H1 (cell line): ENCODE measurements around the gene FAM50A. TPM values are rescaled to one million over a fixed set of nuclear protein-coding genes. Genes with fewer than 3 reads are reported as not detected.
A peak's percentile ranks its signal among the peaks of the same experiment; 100 is the strongest.

Experiments
- CTCF ChIA-PET: fragments of 300-600 bp; sonication (Branson Sonifier 250); formaldehyde crosslinking; loops from one replicate; lab custom pipeline; 2021; ENCODE audit not compliant: partially characterized antibody; lab: Charles Lee
- POLR2A ChIA-PET: fragments of 300-600 bp; sonication (Branson Sonifier 250); formaldehyde crosslinking; loops from one replicate; lab custom pipeline; 2021; ENCODE audit warnings: inconsistent platforms; ENCODE audit not compliant: partially characterized antibody; lab: Charles Lee
- DNase-seq, 2 experiments: peaks; one replicate each; pipeline versions ENCODE4 v3.0.0 to v3.0.0-alpha.2; 2010 to 2022; ENCODE audit warnings: low spot score in 2 of 2, low read depth in 1 of 2, mixed read lengths in 1 of 2
- FAIRE-seq: peaks from 2 replicates; lab custom pipeline; 2011; peaks lifted over from hg19 to GRCh38; lab: Jason Lieb, UNC
- H2AFZ ChIP-seq: 2 replicates; pipeline ENCODE4 v1.8.1; 2012; ENCODE audit warnings: low read length, inconsistent platforms
- H2AK5ac ChIP-seq: 2 replicates; pipeline ENCODE4 v1.6.1; 2013; ENCODE audit warnings: low read depth, low read length
- H2BK120ac ChIP-seq: replicated peaks from 2 replicates; pipeline ENCODE3; 2013; ENCODE audit warnings: low read depth, low read length, inconsistent platforms
- H2BK12ac ChIP-seq: 2 replicates; pipeline ENCODE4 v1.6.1; 2013; ENCODE audit warnings: low read depth, low read length
- H2BK15ac ChIP-seq: 2 replicates; pipeline ENCODE4 v1.6.1; 2013; ENCODE audit warnings: low read length
- H2BK20ac ChIP-seq: 2 replicates; pipeline ENCODE4 v1.6.1; 2013; ENCODE audit warnings: low read length
- H2BK5ac ChIP-seq: 2 replicates; pipeline ENCODE4 v1.6.1; 2013; ENCODE audit warnings: low read depth, low read length
- H3K14ac ChIP-seq: 2 replicates; pipeline ENCODE4 v1.6.1; 2013; ENCODE audit warnings: inconsistent platforms; ENCODE audit not compliant: insufficient read length
- H3K18ac ChIP-seq: 2 replicates; pipeline ENCODE4 v1.6.1; 2013; ENCODE audit warnings: low read length; ENCODE audit errors: extremely low read depth
- H3K23ac ChIP-seq: 2 replicates; pipeline ENCODE4 v1.6.1; 2013; ENCODE audit warnings: inconsistent platforms; ENCODE audit not compliant: insufficient read length
- H3K23me2 ChIP-seq: 2 replicates; pipeline ENCODE4 v1.6.1; 2013; ENCODE audit warnings: low read depth, low read length
- H3K27ac ChIP-seq: 2 replicates; pipeline ENCODE4 v1.6.1; 2011; ENCODE audit warnings: low read depth, low read length, inconsistent platforms
- H3K27me3 ChIP-seq, 4 experiments: replicated peaks in 1 of 4; 1 replicate in 1 of 4; 2 replicates in 3 of 4; pipeline versions ENCODE4 v1.6.1 to v1.8.1; 2011 to 2013; ENCODE audit warnings: low read length in 3 of 4, mild to moderate bottlenecking in 3 of 4, inconsistent platforms in 2 of 4, mixed read lengths in 2 of 4, moderate library complexity in 1 of 4; ENCODE audit not compliant: control insufficient read depth in 3 of 4, insufficient read depth in 3 of 4; ENCODE audit errors: extremely low read depth in 1 of 4
- H3K36me3 ChIP-seq, 4 experiments: 2 replicates each; pipeline versions ENCODE4 v1.6.1 to v1.8.1; 2011 to 2013; ENCODE audit warnings: mild to moderate bottlenecking in 4 of 4, low read length in 3 of 4, moderate library complexity in 2 of 4, control low read depth in 1 of 4, inconsistent platforms in 1 of 4; ENCODE audit not compliant: insufficient read depth in 4 of 4, control insufficient read depth in 2 of 4
- H3K4ac ChIP-seq: replicated peaks from 2 replicates; pipeline ENCODE3; 2013; ENCODE audit warnings: low read length, low read depth, mixed read lengths, inconsistent platforms; ENCODE audit not compliant: insufficient read length
- H3K4me1 ChIP-seq, 4 experiments: replicated peaks in 1 of 4; 1 replicate in 1 of 4; 2 replicates in 3 of 4; pipeline versions ENCODE4 v1.6.1 to v1.8.1; 2011 to 2013; ENCODE audit warnings: low read length in 3 of 4, inconsistent platforms in 2 of 4, mixed read lengths in 1 of 4; ENCODE audit not compliant: insufficient read depth in 4 of 4, control insufficient read depth in 3 of 4
- H3K4me2 ChIP-seq, 2 experiments: 2 replicates each; pipeline versions ENCODE4 v1.6.1 to v1.8.1; 2011 to 2013; ENCODE audit warnings: low read depth in 2 of 2, low read length in 2 of 2, control low read depth in 1 of 2, inconsistent platforms in 1 of 2, mild to moderate bottlenecking in 1 of 2; ENCODE audit not compliant: insufficient read depth in 1 of 2
- H3K4me3 ChIP-seq, 4 experiments: fragments of 200-600, 300-600 bp in 1 of 4; sonication (generic), shearing (Covaris generic), sonication (Bioruptor Twin) in 1 of 4; 2 replicates each; pipeline versions ENCODE4 v1.5.1 to v1.8.1; 2011 to 2016; ENCODE audit warnings: low read length in 4 of 4, low read depth in 3 of 4, control low read depth in 2 of 4, inconsistent platforms in 2 of 4, mild to moderate bottlenecking in 2 of 4, mixed read lengths in 1 of 4, moderate library complexity in 1 of 4; ENCODE audit not compliant: insufficient read depth in 2 of 4; ENCODE audit errors: extremely low read depth in 1 of 4
- H3K56ac ChIP-seq: replicated peaks from 2 replicates; pipeline ENCODE3; 2013; ENCODE audit warnings: low read depth, mild to moderate bottlenecking, mixed read lengths, low read length, inconsistent platforms; ENCODE audit not compliant: insufficient read length
- H3K79me1 ChIP-seq: 2 replicates; pipeline ENCODE4 v1.6.1; 2013; ENCODE audit warnings: low read depth, low read length, control low read depth
- H3K79me2 ChIP-seq, 2 experiments: 2 replicates each; pipeline versions ENCODE4 v1.6.1 to v1.8.1; 2012 to 2013; ENCODE audit warnings: low read length in 2 of 2, mild to moderate bottlenecking in 2 of 2, inconsistent platforms in 1 of 2; ENCODE audit not compliant: insufficient read depth in 2 of 2, control insufficient read depth in 1 of 2
- H3K9ac ChIP-seq, 4 experiments: replicated peaks in 1 of 4; 1 replicate in 1 of 4; 2 replicates in 3 of 4; pipeline versions ENCODE4 v1.6.1 to v1.8.1; 2011 to 2013; ENCODE audit warnings: low read depth in 3 of 4, low read length in 3 of 4, control low read depth in 2 of 4, mild to moderate bottlenecking in 2 of 4, moderate library complexity in 2 of 4, inconsistent platforms in 1 of 4; ENCODE audit errors: extremely low read depth in 1 of 4
- H3K9me3 ChIP-seq, 2 experiments: 2 replicates each; pipeline versions ENCODE4 v1.6.1 to v1.8.1; 2012 to 2013; ENCODE audit warnings: mild to moderate bottlenecking in 2 of 2, moderate library complexity in 2 of 2, control low read depth in 1 of 2, inconsistent platforms in 1 of 2, low read depth in 1 of 2, low read length in 1 of 2, mixed read lengths in 1 of 2; ENCODE audit not compliant: insufficient read depth in 2 of 2
- H4K20me1 ChIP-seq, 2 experiments: replicated peaks in 1 of 2; 2 replicates each; pipeline versions ENCODE3 to v1.8.1; 2011 to 2013; ENCODE audit warnings: inconsistent platforms in 2 of 2, low read length in 2 of 2, mild to moderate bottlenecking in 1 of 2; ENCODE audit not compliant: insufficient read depth in 2 of 2, control insufficient read depth in 1 of 2
- H4K5ac ChIP-seq: 2 replicates; pipeline ENCODE4 v1.6.1; 2013; ENCODE audit warnings: low read length, low read depth, mixed read lengths, inconsistent platforms; ENCODE audit not compliant: insufficient read length
- H4K8ac ChIP-seq: 2 replicates; pipeline ENCODE4 v1.8.0; 2013; ENCODE audit warnings: mild to moderate bottlenecking, moderate library complexity, low read length, inconsistent platforms; ENCODE audit not compliant: insufficient read depth; ENCODE audit errors: extremely low read depth
- H4K91ac ChIP-seq: replicated peaks from 2 replicates; pipeline ENCODE3; 2013; ENCODE audit warnings: low read length, mixed read lengths, inconsistent platforms; ENCODE audit not compliant: insufficient read length
- WGBS, 2 experiments: shearing (Covaris generic) in 1 of 2; methylation state at CpG; one replicate each; pipeline versions ENCODE4 v1.1.6 to v1.1.7; 2013 to 2015; ENCODE audit warnings: low lambda C conversion rate in 2 of 2, mixed read lengths in 2 of 2, inconsistent platforms in 1 of 2, low coverage in 1 of 2, missing lambda C conversion rate in 1 of 2; ENCODE audit not compliant: insufficient replicate concordance in 2 of 2, insufficient coverage in 1 of 2, insufficient read length in 1 of 2; ENCODE audit errors: extremely low coverage in 1 of 2, missing lambda C conversion rate in 1 of 2; 5-methylcytosine and 5-hydroxymethylcytosine counted together
- polyA plus RNA-seq, 7 experiments: library from polyadenylated mRNA; depleted of rRNA in 3 of 7; stranded (reverse) in 5 of 7; unstranded in 2 of 7; fragments of >200 nt in 5 of 7; fragments of 200-250 nt in 2 of 7; gene quantifications; 1 replicate in 5 of 7; 2 replicates in 1 of 7; 4 replicates in 1 of 7; pipeline versions ENCODE4 v1.2.1 to v1.2.3, GENCODE V29; 2011 to 2013; ENCODE audit warnings: missing spikeins in 2 of 7, mixed read lengths in 2 of 7
- total RNA-seq: library from RNA; stranded (reverse); fragmentation: NEBNext Ultra II Directional; extraction: Animal tissue kit (Norgen Biotek cat#: 25700); gene quantifications from 2 replicates; pipeline ENCODE4 v1.2.1, GENCODE V29; 2021

Gene FAM50A
- total and polyA plus RNA-seq, 2 of the 8 experiments (the other 6 are each of a cell fraction or from before 2014, with no cell fraction given): 30.7 to 48.7 TPM

- H3K36me3 ChIP-seq: peaks cover 0 to 5% (median 0%) of the 10 kb centered on the region in 4 experiments; a peak in 1 of 8 replicates
- H3K4me1 ChIP-seq: peaks cover 2 to 11% (median 3%) of the 10 kb centered on the region in 4 experiments; a peak in 4 of 7 replicates
- peak overlapping the region; percentile 44 to 65 for H3K4me2 ChIP-seq
- no peak overlapping the region for H2BK120ac ChIP-seq
- peak overlapping the region; percentile 47 to 69 (median 62) for H3K4me3 ChIP-seq
- H4K91ac ChIP-seq: no peak overlapping the region
- DNase-seq (peak in 1 of 2 experiments; percentile 78), FAIRE-seq (no peak)
- POLR2A ChIA-PET: interaction anchor here (0.7 to 6.4 kb wide), 5 partner anchors 9 to 46 kb away, joined by 3 to 124 read pairs (median 4); partner anchors contain the start of gene RPL10
- no peaks in the 10 kb centered on the region for H4K20me1 ChIP-seq
- whole genome bisulfite sequencing, 2 experiments: 12% methylated on average over 5 of the region's 29 CpGs; no CpG with 5 or more reads in 1 of the 2 experiments
- H2BK12ac ChIP-seq: no peak overlapping the region
- no peak overlapping the region; the same call in 1 of the 2 replicates for H4K8ac ChIP-seq
- H3K79me2 ChIP-seq: no peaks in the 10 kb centered on the region
- peak overlapping the region in 2 of 4 experiments; percentile 13 to 23; a peak in 3 of 7 replicates for H3K9ac ChIP-seq
- no peaks in the 10 kb centered on the region for H3K27me3 ChIP-seq
- H3K27ac ChIP-seq: peak overlapping the region; percentile 1; the same call in 1 of the 2 replicates
- no peak overlapping the region for H3K56ac ChIP-seq
- no peak overlapping the region for H2AK5ac ChIP-seq
- H3K79me1 ChIP-seq: no peaks in the 10 kb centered on the region
- no peak overlapping the region for H2BK5ac ChIP-seq
- no peak overlapping the region for H2BK20ac ChIP-seq
- CTCF ChIA-PET: interaction anchor here (1.1 kb wide), 1 partner anchor 29 kb away, joined by 4 read pairs; no protein-coding TSS in a partner anchor
- H3K9me3 ChIP-seq: no peaks in the 10 kb centered on the region
- no peak overlapping the region for H3K23ac ChIP-seq
- peak overlapping the region; percentile 32 for H3K4ac ChIP-seq
- no peaks in the 10 kb centered on the region for H3K23me2 ChIP-seq
- H2AFZ ChIP-seq: 0 out of 2 replicates have a peak overlapping the region, but pooled peaks have one; percentile 62
- no peak overlapping the region for H3K14ac ChIP-seq
- H2BK15ac ChIP-seq: no peak overlapping the region
- H4K5ac ChIP-seq: no peak overlapping the region
- no peak overlapping the region for H3K18ac ChIP-seq
Measured at GRCh38 chrX:154411981-154412340, 32.0 kb upstream of the FAM50A start.
